ENCODE data around the gene ALDH1L1. TPM values are rescaled to one million over a fixed set of nuclear protein-coding genes. Genes with fewer than 3 reads are reported as not detected.

ALDH1L1 gene
- total and polyA plus RNA-seq, 7 experiments from 2014 or later, result not detected

- H3K27ac Mint-ChIP-seq, result peak overlapping the region; percentile 87 to 96 (median 91)
- CTCF ChIA-PET, result no interaction called here
- intact Hi-C loops (cut with micrococcal nuclease), result loop anchor here (1.0 to 10.0 kb wide), 10 partner anchors 110 to 1592 kb away; partner anchors contain the start of genes UMPS (in 2 of the 2), ABTB1 (in 1 of the 2), MCM2 (in 1 of the 2) and OSBPL11 (in 1 of the 2)
- Histone ChIP-seq H3K27ac (ENCODE audit: low read depth, low read length) (peak overlapping the region; percentile 91), H3K36me3 (ENCODE audit: control insufficient read depth in 2 of 3, insufficient read depth in 3 of 3, low read length in 3 of 3) (no peaks in the 10 kb centered on the region), H3K9me3 (ENCODE audit: control insufficient read depth in 2 of 3, low read length in 3 of 3) (no peaks in the 10 kb centered on the region), H3K4me3 (ENCODE audit: low read length) (no peak overlapping the region), H3K27me3 (ENCODE audit: control insufficient read depth in 2 of 2, insufficient read depth in 2 of 2, low read length in 2 of 2) (no peaks in the 10 kb centered on the region), H3K4me1 (ENCODE audit: control insufficient read depth in 2 of 2, insufficient read depth in 2 of 2, low read length in 2 of 2) (peaks cover 0 to 16% of the 10 kb centered on the region in 2 donors)
- peak overlapping the region; percentile 82 to 94 (median 91) for H3K4me3 Mint-ChIP-seq
- peaks cover 13 to 27% (median 20%) of the 10 kb centered on the region in 7 donors for H3K4me1 Mint-ChIP-seq
- peaks cover 0 to 4% (median 0%) of the 10 kb centered on the region in 11 donors for H3K9me3 Mint-ChIP-seq
- POLR2A ChIA-PET, result interaction anchor here (0.6 kb wide), 1 partner anchor 68 kb away, joined by 3 read pairs; no protein-coding TSS in a partner anchor
- peaks cover 0 to 11% (median under 1%) of the 10 kb centered on the region in 5 donors for H3K36me3 Mint-ChIP-seq
- no peak for DNase-seq
- H3K27me3 Mint-ChIP-seq, result peaks cover 0 to 2% (median 0%) of the 10 kb centered on the region in 5 donors
- no peak for ATAC-seq
Observed at GRCh38 chr3:126082362-126083137, 97.8 kb downstream of the ALDH1L1 start.

DNA sequence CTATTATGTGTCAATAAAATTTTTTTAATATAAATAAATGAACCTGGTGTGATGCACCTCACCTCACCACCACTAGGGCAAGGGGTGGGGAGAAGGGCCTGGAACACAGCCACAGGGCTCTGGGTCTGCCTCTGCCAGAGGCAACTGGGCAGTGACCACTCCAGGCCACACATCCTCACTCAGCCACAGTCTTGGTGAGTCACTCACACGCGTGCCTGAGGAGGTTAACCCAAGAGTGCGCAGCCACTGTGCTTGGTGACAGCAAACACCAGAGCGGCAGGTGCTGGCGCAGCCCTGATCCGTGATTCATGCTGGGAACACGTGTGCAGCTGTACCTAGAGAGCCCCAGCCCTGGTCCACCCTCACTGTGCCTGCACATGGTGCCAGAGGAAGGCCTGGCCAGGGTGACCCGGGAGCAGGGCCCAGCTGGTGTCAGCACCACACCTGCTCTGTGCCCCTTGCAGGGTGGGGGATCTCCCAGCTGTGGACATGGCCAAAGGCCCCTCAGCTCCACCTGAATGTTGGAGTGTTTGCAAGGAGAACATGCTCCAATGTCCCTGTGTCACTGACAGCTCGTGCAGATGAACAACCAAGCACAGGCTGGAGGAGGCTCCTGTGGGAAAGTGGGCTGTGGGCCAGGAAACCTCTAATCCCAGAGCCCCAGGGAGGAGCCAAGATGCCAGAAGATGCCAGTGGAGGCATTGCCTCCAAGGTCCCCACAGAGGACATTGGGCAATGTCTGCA lies 98.6 kb downstream of the ALDH1L1 start:
- peaks cover 13 to 27% (median 20%) of the 10 kb centered on the region in 7 donors for H3K4me1 Mint-ChIP-seq
- no peak overlapping the region for H3K4me3 ChIP-seq (ENCODE audit: low read length)
- H3K27me3 ChIP-seq (ENCODE audit: control insufficient read depth in 2 of 2, insufficient read depth in 2 of 2, low read length in 2 of 2), result no peaks in the 10 kb centered on the region
- H3K4me3 Mint-ChIP-seq, result peak overlapping the region in 6 of 10 donors; percentile 13 to 94 (median 36)
- peaks cover 0 to 16% of the 10 kb centered on the region in 2 donors for H3K4me1 ChIP-seq (ENCODE audit: control insufficient read depth in 2 of 2, insufficient read depth in 2 of 2, low read length in 2 of 2)
- ChIA-PET CTCF (no interaction called here), POLR2A (no interaction called here)
- peak overlapping the region in 4 of 9 donors; percentile 22 to 72 (median 31) for H3K27ac Mint-ChIP-seq
- no peak overlapping the region for H3K27ac ChIP-seq (ENCODE audit: low read depth, low read length)
- ATAC-seq (no peak), DNase-seq (peak in 1 of 9 donors; percentile 24)
- H3K36me3 ChIP-seq (ENCODE audit: control insufficient read depth in 2 of 3, insufficient read depth in 3 of 3, low read length in 3 of 3), result no peaks in the 10 kb centered on the region
- H3K36me3 Mint-ChIP-seq, result peaks cover 0 to 10% (median 3%) of the 10 kb centered on the region in 5 donors
- H3K9me3 Mint-ChIP-seq, result peaks cover 0 to 2% (median 0%) of the 10 kb centered on the region in 11 donors
- intact Hi-C loops (cut with micrococcal nuclease), result loop anchor here (2.0 to 10.0 kb wide), 9 partner anchors 109 to 1593 kb away; partner anchors contain the start of genes UMPS (in 2 of the 2), ABTB1 (in 1 of the 2), MCM2 (in 1 of the 2) and OSBPL11 (in 1 of the 2)
- H3K27me3 Mint-ChIP-seq, result no peaks in the 10 kb centered on the region
- H3K9me3 ChIP-seq (ENCODE audit: control insufficient read depth in 2 of 3, low read length in 3 of 3), result no peaks in the 10 kb centered on the region

- H3K4me1 Mint-ChIP-seq, result peaks cover 13 to 27% (median 20%) of the 10 kb centered on the region in 7 donors
- H3K9me3 Mint-ChIP-seq, result peaks cover 0 to 2% (median 0%) of the 10 kb centered on the region in 11 donors
- Histone ChIP-seq H3K4me3 (ENCODE audit: low read length) (no peak overlapping the region), H3K4me1 (ENCODE audit: control insufficient read depth in 2 of 2, insufficient read depth in 2 of 2, low read length in 2 of 2) (peaks cover 0 to 16% of the 10 kb centered on the region in 2 donors), H3K9me3 (ENCODE audit: control insufficient read depth in 2 of 3, low read length in 3 of 3) (no peaks in the 10 kb centered on the region), H3K36me3 (ENCODE audit: control insufficient read depth in 2 of 3, insufficient read depth in 3 of 3, low read length in 3 of 3) (no peaks in the 10 kb centered on the region), H3K27ac (ENCODE audit: low read depth, low read length) (no peak overlapping the region), H3K27me3 (ENCODE audit: control insufficient read depth in 2 of 2, insufficient read depth in 2 of 2, low read length in 2 of 2) (no peaks in the 10 kb centered on the region)
- peak overlapping the region in 5 of 10 donors; percentile 2 to 58 (median 29) for H3K4me3 Mint-ChIP-seq
- ChIA-PET POLR2A (interaction anchor here (0.6 to 0.7 kb wide), 2 partner anchors 91 to 1511 kb away, joined by 3 read pairs; no protein-coding TSS in a partner anchor), CTCF (no interaction called here)
- ATAC-seq, result no peak
- H3K36me3 Mint-ChIP-seq, result peaks cover 0 to 8% (median 3%) of the 10 kb centered on the region in 5 donors
- no peaks in the 10 kb centered on the region for H3K27me3 Mint-ChIP-seq
- H3K27ac Mint-ChIP-seq, result peak overlapping the region in 4 of 9 donors; percentile 26 to 60 (median 42)
- intact Hi-C loops (cut with micrococcal nuclease), result loop anchor here (5.0 to 10.0 kb wide), 8 partner anchors 109 to 1594 kb away; partner anchors contain the start of genes UMPS (in 2 of the 2), ABTB1 (in 1 of the 2), MCM2 (in 1 of the 2) and PLXNA1 (in 1 of the 2)
- no peak for DNase-seq
Observed at GRCh38 chr3:126080970-126081369, 99.4 kb downstream of the ALDH1L1 start.

- H3K27ac Mint-ChIP-seq, result peak overlapping the region in 1 of 9 donors; percentile 86
- Histone ChIP-seq H3K4me3 (ENCODE audit: low read length) (no peak overlapping the region), H3K27ac (ENCODE audit: low read depth, low read length) (no peak overlapping the region), H3K4me1 (ENCODE audit: control insufficient read depth in 2 of 2, insufficient read depth in 2 of 2, low read length in 2 of 2) (peaks cover 0 to 5% of the 10 kb centered on the region in 2 donors), H3K9me3 (ENCODE audit: control insufficient read depth in 2 of 3, low read length in 3 of 3) (no peaks in the 10 kb centered on the region), H3K27me3 (ENCODE audit: control insufficient read depth in 2 of 2, insufficient read depth in 2 of 2, low read length in 2 of 2) (no peaks in the 10 kb centered on the region), H3K36me3 (ENCODE audit: control insufficient read depth in 2 of 3, insufficient read depth in 3 of 3, low read length in 3 of 3) (no peaks in the 10 kb centered on the region)
- no peak overlapping the region for H3K4me3 Mint-ChIP-seq
- no peak for ATAC-seq
- no peaks in the 10 kb centered on the region for H3K27me3 Mint-ChIP-seq
- intact Hi-C loops (cut with micrococcal nuclease), result no loop called here
- CTCF ChIA-PET, result no interaction called here
- no peak for DNase-seq
- peaks cover 0 to 13% (median 6%) of the 10 kb centered on the region in 5 donors for H3K36me3 Mint-ChIP-seq
- H3K9me3 Mint-ChIP-seq, result peaks cover 0 to 7% (median 2%) of the 10 kb centered on the region in 11 donors
- peaks cover 4 to 11% (median 9%) of the 10 kb centered on the region in 7 donors for H3K4me1 Mint-ChIP-seq
- POLR2A ChIA-PET, result no interaction called here
Observed at GRCh38 chr3:126078866-126079265, 101.5 kb downstream of the ALDH1L1 start.

- Mint-ChIP-seq H3K9me3 (peaks cover 1 to 15% (median 6%) of the 10 kb centered on the region in 11 donors), H3K36me3 (peaks cover 4 to 20% (median 13%) of the 10 kb centered on the region in 5 donors), H3K4me3 (no peak overlapping the region), H3K27me3 (no peaks in the 10 kb centered on the region), H3K4me1 (peaks cover under 1 to 6% (median 4%) of the 10 kb centered on the region in 7 donors), H3K27ac (peak overlapping the region in 1 of 9 donors; percentile 84)
- no peak for ATAC-seq
- intact Hi-C loops (cut with micrococcal nuclease), result no loop called here
- no peaks in the 10 kb centered on the region for H3K4me1 ChIP-seq (ENCODE audit: control insufficient read depth in 2 of 2, insufficient read depth in 2 of 2, low read length in 2 of 2)
- no peaks in the 10 kb centered on the region for H3K36me3 ChIP-seq (ENCODE audit: control insufficient read depth in 2 of 3, insufficient read depth in 3 of 3, low read length in 3 of 3)
- no peak overlapping the region for H3K27ac ChIP-seq (ENCODE audit: low read depth, low read length)
- no peak for DNase-seq
- no peaks in the 10 kb centered on the region for H3K9me3 ChIP-seq (ENCODE audit: control insufficient read depth in 2 of 3, low read length in 3 of 3)
- H3K27me3 ChIP-seq (ENCODE audit: control insufficient read depth in 2 of 2, insufficient read depth in 2 of 2, low read length in 2 of 2), result no peaks in the 10 kb centered on the region
- ChIA-PET CTCF (no interaction called here), POLR2A (no interaction called here)
- H3K4me3 ChIP-seq (ENCODE audit: low read length), result no peak overlapping the region
Observed at GRCh38 chr3:126077754-126078153, 102.6 kb downstream of the ALDH1L1 start.

GRCh38 chr3:126076140-126076539 lies 104.2 kb downstream of the ALDH1L1 start:
- no peaks in the 10 kb centered on the region for H3K27me3 Mint-ChIP-seq
- CTCF ChIA-PET, result no interaction called here

More at GRCh38 chr3:126076140-126076539, 104.2 kb downstream of the ALDH1L1 start:
- H3K27ac Mint-ChIP-seq, result no peak overlapping the region
- no peak overlapping the region for H3K4me3 ChIP-seq (ENCODE audit: low read length)
- no peak overlapping the region for H3K4me3 Mint-ChIP-seq
- H3K36me3 Mint-ChIP-seq, result peaks cover 5 to 31% (median 21%) of the 10 kb centered on the region in 5 donors
- ATAC-seq, result no peak
- peaks cover 0 to 9% (median 4%) of the 10 kb centered on the region in 7 donors for H3K4me1 Mint-ChIP-seq
- H3K36me3 ChIP-seq (ENCODE audit: control insufficient read depth in 2 of 3, insufficient read depth in 3 of 3, low read length in 3 of 3), result no peaks in the 10 kb centered on the region
- intact Hi-C loops (cut with micrococcal nuclease), result no loop called here
- no peaks in the 10 kb centered on the region for H3K4me1 ChIP-seq (ENCODE audit: control insufficient read depth in 2 of 2, insufficient read depth in 2 of 2, low read length in 2 of 2)
- no peaks in the 10 kb centered on the region for H3K27me3 ChIP-seq (ENCODE audit: control insufficient read depth in 2 of 2, insufficient read depth in 2 of 2, low read length in 2 of 2)
- DNase-seq, result no peak
- POLR2A ChIA-PET, result no interaction called here
- H3K9me3 ChIP-seq (ENCODE audit: control insufficient read depth in 2 of 3, low read length in 3 of 3), result no peaks in the 10 kb centered on the region
- H3K9me3 Mint-ChIP-seq, result peaks cover 2 to 24% (median 7%) of the 10 kb centered on the region in 11 donors
- no peak overlapping the region for H3K27ac ChIP-seq (ENCODE audit: low read depth, low read length)

Measured in naive thymus-derived CD4-positive, alpha-beta T cell (primary cell).